Activated CD4-positive, CD25-positive, alpha-beta regulatory T cell treated with anti-CD3 and anti-CD28 coated beads, Interleukin-2, amount 50 U/mL, for 16 hours (primary cell): ENCODE measurements around the gene BCS1L.
A peak's percentile ranks its signal among the peaks of the same experiment; 100 is the strongest.

Source experiments
- DNase-seq: peaks from one replicate; pipeline ENCODE4 v3.0.0-alpha.2; 2020; ENCODE audit warnings: low read depth, low spot score

Gene BCS1L, protein sequence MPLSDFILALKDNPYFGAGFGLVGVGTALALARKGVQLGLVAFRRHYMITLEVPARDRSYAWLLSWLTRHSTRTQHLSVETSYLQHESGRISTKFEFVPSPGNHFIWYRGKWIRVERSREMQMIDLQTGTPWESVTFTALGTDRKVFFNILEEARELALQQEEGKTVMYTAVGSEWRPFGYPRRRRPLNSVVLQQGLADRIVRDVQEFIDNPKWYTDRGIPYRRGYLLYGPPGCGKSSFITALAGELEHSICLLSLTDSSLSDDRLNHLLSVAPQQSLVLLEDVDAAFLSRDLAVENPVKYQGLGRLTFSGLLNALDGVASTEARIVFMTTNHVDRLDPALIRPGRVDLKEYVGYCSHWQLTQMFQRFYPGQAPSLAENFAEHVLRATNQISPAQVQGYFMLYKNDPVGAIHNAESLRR

DNA sequence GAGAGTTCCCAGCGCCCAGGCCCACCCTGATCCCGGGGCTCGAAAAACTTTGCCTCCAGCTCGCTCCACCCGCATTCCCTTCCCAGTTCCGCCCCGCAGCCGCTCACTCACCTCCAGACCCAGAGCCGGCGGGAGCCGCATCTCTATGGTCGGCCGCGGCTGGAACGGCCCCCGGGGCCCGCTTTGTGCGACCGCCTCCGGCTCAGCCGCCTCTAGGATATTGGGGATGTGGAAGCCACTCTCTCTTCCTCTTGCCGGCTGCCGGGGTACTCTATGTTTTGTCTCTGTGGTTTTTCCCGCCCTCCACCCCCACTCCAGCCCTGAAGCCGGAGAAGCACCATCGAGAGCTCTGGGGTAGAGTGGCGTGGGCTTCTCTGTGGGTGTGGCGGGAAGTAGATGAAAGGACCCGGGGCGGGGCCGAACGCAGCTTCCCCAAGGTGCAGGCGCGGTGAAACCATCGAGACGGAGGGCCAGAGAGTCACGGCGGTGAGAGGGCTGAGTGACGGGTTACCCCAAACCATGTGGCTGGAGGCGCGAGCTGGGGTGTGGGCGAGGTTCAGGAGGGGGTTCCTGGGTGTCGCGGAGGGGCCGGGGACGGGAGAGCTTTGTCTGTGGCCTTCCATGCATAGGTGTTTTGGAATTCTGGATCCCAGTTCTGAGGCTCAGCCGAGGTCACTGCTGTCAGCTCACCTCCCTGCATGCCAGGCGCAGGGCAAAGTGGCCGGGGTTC lies at the start of gene BCS1L, which contains the start of gene ZNF142:
TSS of gene BCS1L (plus strand) at position 426 of the 730 bp plus-strand sequence. CDS start 1,305 bp downstream, outside the sequence.
TSS of gene ZNF142 (minus strand) at position 366 of the 730 bp plus-strand sequence. CDS start 3,194 bp downstream, outside the sequence.
- peak; percentile 83 for DNase-seq

DNA sequence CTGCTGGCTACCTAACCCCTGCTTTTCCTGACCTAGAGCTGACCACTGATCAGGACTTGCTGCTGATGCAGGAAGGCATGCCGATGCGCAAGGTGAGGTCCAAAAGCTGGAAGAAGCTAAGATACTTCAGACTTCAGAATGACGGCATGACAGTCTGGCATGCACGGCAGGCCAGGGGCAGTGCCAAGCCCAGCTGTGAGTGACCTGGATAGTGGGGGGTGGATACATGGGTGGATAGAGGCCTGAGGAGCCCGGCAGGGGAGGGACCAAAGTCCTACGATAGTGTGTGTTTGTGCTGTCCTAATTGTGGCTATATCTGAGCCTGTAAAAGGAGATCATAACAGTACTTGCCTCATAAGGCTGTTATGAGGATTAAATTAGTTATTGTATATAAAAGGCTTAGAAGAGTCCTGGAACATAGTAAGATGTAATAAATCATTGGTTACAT lies 43.6 kb upstream of the BCS1L start:
- no peak for DNase-seq

DNA sequence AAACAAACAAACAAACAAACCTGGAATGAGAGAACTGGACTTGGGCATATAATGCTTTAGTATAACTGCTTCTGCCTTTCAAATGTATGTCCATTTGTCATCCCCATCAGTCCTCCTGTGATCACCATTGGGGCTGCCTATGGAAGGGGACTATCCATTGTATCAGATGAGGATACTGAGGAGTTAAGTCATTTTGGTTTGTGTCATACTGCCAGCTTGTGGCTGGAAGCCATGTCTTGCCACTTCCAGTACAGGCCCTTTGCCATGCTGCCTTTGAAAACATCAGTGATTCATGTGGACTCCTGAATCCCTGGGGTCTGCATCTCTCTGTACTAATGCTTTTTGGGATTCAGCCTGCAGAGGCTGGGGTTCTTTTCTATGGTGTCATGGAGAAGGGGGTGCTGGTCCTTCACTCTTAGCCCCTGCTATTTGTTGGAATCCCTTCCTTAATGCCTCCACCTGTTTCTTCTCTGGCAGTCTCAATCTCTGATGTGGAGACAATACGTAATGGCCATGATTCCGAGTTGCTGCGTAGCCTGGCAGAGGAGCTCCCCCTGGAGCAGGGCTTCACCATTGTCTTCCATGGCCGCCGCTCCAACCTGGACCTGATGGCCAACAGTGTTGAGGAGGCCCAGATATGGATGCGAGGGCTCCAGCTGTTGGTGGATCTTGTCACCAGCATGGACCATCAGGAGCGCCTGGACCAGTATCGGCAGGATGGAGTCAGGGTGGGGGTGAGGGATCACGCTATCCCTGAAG lies 41.2 kb upstream of the BCS1L start:
- DNase-seq, result no peak

DNA sequence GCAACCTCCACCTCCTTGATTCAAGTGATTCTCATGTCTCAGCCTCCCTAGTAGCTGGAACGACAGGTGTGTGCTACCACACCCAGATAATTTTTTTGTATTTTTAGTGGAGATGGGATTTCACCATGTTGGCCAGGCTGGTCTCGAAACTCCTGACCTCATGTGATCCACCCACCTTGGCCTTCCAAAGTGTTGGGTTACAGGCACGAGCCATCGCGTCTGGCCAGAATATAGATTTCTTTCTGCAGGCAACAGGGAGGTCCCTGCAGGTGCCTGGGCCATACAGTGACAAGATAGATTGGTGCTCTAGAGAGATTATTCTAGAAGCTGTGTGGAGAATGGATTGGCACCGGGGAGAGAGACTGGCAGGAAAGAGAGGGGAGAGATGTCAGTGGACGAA lies 38.5 kb upstream of the BCS1L start:
- DNase-seq, result no peak

DNA sequence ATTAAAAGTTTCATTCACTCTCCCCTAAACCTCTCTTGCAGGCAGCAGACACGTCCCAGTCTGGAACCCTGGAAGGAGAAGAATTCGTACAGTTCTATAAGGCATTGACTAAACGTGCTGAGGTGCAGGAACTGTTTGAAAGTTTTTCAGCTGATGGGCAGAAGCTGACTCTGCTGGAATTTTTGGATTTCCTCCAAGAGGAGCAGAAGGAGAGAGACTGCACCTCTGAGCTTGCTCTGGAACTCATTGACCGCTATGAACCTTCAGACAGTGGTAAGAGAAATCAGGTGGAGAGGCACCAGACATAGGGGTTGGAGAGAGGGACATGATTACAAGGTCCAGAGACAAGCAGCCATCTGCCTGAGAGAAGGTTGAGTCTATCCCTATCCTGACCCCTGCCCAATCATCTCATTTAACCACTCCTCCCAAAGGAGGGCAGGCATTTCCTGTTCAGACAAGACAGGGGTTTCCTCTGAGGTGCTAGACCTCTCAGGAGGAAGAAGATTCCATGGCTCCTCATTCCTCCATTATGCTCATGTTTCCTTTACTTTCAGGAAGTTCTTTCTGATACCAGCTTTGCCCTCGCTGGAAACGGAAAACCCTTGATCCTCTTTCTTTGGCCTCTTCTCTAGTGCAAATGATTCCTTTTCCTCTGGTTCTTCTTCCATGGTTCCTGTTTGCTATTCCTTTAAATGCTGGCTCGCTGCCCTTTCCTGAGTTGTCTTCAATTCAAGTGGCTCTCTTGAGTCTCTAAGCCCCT lies 36.7 kb upstream of the BCS1L start:
- no peak for DNase-seq

DNA sequence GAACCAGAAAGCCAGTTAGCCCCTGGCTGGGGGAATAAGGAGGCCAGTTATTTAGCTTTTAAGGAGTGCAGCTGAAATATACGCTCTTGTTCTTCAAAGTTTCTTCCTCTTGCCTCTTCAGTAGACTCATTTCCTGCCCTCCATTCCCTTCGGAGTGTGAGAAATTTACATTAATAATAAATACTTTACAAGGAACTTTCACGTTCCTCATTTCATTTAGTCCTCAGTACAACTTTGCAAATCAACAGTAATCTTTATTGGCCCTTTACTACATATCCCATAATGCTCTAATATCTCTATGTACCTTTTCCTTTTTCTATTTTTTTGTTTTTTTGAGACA lies 36.1 kb upstream of the BCS1L start:
- DNase-seq, result no peak

DNA sequence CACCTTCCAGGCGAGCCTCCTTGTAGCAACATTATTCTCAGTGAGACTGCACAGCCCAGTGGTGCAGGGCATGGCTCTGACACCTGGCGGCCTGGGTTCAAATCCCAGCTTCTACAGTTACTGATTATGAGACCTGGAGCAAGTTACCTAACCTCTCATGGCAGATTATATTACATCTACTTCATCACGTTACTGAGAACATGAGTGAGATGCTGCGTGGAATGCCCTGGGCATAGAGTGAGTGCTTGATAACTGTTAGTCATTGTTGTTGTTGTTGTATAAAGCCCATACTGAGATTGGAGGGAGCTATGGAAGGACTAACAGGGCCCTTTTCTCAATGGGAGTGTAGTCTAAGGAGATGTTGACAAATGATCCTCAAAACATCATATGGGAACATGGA lies 33.1 kb upstream of the BCS1L start:
- no peak for DNase-seq

DNA sequence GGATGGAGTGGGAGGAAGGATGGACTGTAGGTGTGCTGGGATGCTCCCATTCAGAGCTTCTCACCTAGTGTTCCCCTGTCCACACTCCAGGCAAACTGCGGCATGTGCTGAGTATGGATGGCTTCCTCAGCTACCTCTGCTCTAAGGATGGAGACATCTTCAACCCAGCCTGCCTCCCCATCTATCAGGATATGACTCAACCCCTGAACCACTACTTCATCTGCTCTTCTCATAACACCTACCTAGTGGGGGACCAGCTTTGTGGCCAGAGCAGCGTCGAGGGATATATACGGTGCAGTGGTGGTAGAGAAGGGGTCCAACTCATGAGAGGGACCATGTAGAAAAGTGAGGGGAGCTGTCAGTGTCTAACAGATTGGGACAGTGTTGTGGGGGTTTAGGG lies 31.5 kb upstream of the BCS1L start:
- no peak for DNase-seq

DNA sequence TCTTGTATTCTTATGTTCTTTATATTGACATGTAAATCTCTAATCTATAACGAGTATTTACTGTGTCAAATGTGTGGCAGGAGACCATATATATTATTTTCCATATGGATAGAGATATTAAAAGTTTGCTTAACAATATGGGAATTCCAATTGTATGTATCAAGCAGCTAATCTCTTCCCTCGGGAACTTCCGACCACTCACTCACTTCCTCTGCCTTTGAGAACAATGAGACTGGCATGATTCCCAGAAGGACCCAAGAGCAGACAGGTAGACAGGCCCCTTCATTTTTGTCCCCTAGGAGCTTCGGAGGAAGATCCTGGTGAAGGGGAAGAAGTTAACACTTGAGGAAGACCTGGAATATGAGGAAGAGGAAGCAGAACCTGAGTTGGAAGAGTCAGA lies 27.6 kb upstream of the BCS1L start:
- DNase-seq, result no peak

DNA sequence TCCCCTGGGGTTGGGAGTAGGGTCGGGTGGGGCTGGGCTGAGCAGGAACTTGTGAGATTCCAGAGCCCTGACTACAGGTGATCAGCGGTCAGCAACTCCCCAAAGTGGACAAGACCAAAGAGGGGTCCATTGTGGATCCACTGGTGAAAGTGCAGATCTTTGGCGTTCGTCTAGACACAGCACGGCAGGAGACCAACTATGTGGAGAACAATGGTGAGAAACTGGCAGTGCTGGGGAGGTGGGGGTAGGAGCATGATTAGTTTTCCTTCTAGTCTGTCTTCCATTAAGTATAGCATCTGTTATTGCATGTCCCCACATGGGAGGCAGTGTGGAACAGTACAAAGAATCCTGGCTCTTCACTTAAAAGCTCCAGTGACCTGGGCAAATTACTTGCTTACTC lies 23.8 kb upstream of the BCS1L start:
- DNase-seq, result no peak

DNA sequence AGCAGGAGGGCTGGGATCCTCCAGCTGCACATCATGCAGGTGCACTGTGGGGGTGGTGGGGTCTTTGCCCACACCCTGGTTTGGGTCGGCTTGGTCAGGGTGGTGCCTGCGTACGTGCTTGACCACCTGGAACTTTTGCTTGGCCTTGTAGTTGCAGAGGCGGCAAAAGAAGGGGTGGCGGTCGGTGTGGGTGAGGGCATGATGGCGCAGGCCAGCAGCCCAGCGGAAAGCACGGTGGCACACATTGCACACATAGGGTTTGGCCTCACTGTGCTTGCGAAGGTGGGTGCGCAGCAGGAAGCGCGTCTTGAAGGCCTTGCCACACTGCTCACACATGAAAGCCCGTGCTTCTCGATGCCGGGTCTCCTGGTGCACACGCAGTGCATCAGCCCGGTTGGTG lies 21.1 kb upstream of the BCS1L start:
- no peak for DNase-seq

DNA sequence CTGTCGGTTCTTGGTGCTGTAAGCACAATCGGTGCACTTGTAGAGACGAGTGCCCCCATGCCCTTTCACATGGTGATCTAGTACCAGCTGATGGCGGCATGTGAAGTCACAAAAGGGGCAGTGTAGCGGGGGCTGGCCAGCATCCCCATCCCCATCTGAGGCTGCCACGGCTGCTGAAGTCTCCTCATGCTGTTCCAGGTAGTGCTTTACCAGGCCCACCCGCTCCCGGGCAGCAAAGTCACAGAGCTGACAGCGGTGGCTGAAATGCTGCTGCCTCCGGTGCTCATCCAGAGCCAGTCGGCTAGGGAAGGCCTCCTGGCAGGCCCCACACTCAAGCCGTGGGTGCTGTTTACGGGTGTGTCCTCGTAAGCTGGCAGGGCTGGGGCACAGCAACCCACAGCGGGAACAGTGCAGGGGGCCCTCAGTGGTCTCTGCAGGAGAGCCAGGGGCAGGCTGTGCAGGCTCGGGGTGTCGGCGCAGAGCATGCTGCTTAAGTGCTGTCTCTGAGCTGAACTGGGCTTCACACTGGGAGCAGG lies 17.3 kb upstream of the BCS1L start:
- no peak for DNase-seq

DNA sequence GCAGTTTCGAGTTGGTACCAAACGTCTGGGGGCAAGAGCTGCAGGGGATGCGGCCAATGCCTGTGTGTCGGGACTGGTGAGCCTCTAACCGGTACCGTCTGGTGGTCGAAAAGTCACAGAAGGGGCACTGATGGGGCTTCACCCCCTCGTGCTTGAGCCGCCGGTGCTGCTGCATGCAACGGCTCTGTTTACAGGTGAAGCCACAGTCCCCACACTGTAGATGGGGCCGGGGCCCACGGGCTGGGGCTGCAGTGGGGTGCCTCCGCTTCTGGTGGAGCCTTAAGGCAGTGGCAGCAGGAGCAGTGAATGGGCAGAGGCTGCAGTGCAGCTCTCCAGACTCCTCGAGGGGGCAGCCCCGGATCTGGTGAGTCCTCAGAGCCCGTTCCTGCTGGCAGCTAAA lies 16.7 kb upstream of the BCS1L start:
- no peak for DNase-seq

DNA sequence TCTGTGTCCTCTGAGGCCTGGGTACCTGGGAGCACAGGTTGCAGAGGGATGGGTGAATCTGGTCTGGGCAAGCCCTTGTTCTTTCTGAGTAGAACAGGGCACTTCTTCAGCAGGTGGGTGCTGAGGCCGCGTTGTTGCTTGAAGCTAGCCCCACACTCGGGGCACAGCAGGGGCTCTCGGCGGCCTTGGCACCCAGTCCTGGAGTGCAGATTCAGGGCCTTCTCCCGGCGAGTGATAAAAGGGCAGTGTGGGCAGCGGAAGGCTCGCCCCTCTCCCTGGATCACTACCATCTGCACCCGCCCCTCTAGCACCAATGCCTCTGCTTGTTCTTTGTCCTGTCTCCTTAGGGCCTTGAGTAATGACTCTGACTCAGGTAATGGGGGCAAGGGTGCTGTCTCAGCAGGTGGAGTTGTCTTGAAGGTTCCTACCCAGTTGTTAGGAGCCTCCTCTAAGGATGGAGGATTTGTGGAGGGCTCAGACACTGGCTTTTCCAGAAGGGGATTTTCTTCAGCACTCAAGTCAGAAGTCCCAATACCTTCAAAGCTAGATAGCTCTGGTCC lies 15.7 kb upstream of the BCS1L start:
- DNase-seq, result no peak

DNA sequence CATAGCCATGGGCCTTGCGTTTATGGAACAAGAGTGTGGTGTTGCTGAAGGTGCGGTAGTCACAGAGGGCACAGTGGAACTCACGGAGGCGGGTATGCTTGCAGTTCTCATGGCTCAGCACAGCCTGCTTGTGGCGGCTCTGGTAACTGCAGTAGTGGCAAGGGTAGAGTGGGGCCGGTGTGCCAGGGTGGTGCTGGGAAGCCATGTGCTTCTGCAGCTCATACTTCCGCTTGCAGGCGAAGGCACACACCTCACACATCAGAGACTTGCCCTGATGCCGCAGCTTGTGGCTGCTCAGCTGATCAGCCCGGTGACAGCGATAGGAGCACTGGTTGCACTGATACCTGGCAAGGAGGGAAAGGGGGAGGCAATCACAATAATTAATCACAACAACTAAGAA lies 14.8 kb upstream of the BCS1L start:
- no peak for DNase-seq

DNA sequence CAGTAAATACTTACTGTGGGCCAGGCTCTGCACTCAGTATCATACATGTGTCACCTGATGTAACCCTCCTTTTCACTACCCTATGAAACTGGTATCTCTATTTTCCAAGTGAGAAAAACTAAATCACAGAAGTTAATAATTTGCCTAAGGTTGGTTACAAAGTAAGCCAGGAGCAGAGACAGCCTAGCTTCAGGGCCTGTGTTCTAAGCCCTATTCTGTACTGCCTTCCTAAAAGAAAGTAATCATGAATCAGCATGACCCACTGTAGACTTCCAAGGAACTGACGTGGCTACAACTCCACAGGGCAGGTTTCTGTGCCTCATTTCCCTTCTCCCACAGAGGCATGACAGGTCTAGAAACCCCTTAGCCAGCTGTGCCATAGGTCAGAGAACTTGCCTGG lies 14.4 kb upstream of the BCS1L start:
- no peak for DNase-seq

DNA sequence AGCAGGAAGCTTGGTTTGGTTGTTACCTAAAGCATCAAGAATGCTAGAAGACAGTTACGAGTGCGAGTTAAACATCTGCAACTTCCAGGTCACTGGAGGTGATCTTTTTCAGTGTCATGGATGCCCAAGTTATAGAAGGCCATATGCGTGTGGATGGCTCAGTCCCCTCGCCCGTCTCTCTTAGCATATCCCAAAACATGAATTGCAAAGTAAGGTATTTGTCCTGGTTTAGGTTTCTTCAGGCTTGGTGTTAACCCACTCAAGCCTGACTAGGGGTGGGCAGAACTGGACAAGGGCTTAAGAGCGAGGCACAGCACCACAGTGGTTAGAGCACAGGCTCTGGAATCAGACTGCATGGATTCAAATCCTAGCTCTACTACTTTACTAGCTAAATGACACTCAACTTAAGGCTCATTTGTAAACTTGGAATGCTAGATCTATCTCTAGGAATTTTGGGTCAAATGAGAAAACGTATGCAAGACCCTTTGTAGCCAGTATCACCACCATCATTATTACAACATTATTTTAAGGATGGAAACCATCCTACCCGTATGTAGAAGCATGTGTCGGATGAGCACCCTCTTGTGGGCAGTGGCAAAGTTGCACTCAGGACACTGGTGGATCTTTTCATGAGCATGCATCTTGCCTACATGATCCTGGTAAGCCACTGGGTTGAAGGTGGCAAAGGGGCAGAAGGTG lies 11.2 kb upstream of the BCS1L start:
- DNase-seq, result no peak

DNA sequence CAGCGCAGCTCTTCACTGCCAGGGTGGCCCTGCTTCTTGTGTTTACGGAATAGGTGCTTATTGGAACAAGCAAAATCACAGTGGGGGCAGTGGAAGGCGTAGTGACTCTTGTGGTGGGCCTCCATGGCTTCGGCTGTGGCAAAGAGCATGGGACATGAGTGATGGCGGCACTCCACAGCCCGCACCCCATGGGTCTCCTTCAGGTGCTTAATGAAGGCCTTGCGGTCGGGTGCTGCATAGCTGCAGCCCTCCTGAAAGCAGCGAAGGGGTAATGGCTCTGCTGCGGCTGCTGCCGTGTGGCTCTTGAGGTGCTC lies 10.7 kb upstream of the BCS1L start:
- DNase-seq, result no peak

DNA sequence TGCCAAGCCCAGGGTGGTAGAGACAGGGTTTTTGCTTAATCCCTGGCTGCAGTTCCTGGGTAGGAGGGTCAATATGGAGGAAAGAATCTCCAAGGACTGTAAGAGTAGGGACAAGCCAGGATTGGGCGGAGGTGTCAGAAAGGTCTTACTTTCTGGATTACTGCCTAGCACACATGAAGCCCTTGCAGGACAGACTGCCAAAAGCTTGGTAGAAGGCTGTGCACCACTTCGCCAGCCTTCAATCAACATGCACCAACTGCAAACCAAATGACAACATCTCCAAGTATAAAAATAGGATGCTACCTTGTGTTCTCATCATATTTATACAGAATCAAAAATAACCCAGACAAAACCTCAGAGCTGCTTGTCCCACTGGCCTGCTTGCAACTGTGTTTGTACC lies 3.7 kb upstream of the BCS1L start:
- no peak for DNase-seq

DNA sequence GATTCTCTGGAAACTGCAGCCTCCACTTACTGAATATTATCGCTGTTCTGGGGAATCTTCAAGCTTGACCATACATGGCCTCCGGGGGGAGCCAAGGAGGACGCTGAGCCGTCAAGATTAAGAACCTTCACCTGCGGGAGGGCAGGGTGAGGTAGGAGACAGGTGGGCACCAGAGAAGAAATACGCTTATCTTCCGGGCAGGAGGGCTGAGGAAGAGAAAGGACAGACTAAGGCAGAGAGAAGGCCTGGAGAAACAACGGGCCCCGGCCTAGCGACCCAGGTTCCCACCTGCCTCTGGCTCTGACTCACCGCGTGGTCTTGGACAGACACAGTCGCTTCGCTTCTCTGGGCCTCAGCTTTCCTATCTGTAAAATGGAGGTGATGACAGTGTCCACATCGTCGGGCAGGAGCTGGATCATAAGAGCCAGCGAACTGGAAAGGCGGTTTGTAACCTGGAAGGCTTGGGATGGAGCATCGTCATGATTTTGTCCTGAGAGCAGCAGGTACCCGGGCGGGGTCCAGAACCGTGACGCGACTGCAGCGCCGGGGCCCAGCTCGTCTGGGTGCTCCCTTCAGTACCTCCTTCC lies 719 bp upstream of the BCS1L start:
- DNase-seq, result no peak
